ENCODE results near the gene OSBP2.

OSBP2 gene

GRCh38 chr22:30943368-30943767 is 248.7 kb downstream of the OSBP2 start:
- DNase-seq (ENCODE audit: low read depth) = no peak

- DNase-seq (ENCODE audit: low read depth) = no peak
Measured at GRCh38 chr22:30944986-30945385, 250.3 kb downstream of the OSBP2 start.

GRCh38 chr22:30945653-30946052 is 251.0 kb downstream of the OSBP2 start:
- no peak for DNase-seq (ENCODE audit: low read depth)

- DNase-seq (ENCODE audit: low read depth) = no peak
Measured at GRCh38 chr22:30946354-30946753, 251.7 kb downstream of the OSBP2 start.

GRCh38 chr22:30947173-30947815 is 252.6 kb downstream of the OSBP2 start:
- no peak for DNase-seq (ENCODE audit: low read depth)

- no peak for DNase-seq (ENCODE audit: low read depth)
Measured at GRCh38 chr22:30947816-30948454, 253.3 kb downstream of the OSBP2 start.

GRCh38 chr22:30948930-30949342 is 254.3 kb downstream of the OSBP2 start:
- no peak for DNase-seq (ENCODE audit: low read depth)

- no peak for DNase-seq (ENCODE audit: low read depth)
Measured at GRCh38 chr22:30949934-30950660, 255.4 kb downstream of the OSBP2 start.

- no peak for DNase-seq (ENCODE audit: low read depth)
Measured at GRCh38 chr22:30953206-30953605, 258.5 kb downstream of the OSBP2 start.

- no peak for DNase-seq (ENCODE audit: low read depth)
Measured at GRCh38 chr22:30955153-30955552, 260.5 kb downstream of the OSBP2 start.
